Chondrocyte (in vitro differentiated cells): ENCODE measurements around the gene DYDC2. TPM values are rescaled to one million over a fixed set of nuclear protein-coding genes. Genes with fewer than 3 reads are reported as not detected.
"Not testable (repeated sequence)": the region's sequence is repeated elsewhere in the genome, so short reads cannot be mapped to it uniquely, and the experiment has no call there.

ENCODE experiments used
- DNase-seq: peaks from one replicate; pipeline ENCODE4 v3.0.0; 2021; ENCODE audit warnings: mixed read lengths, low spot score
- H3K27ac Mint-ChIP-seq: one replicate; pipeline ENCODE4 v1.8.0; 2021; ENCODE audit warnings: mild to moderate bottlenecking, moderate library complexity, mixed read lengths; ENCODE audit not compliant: unreplicated experiment
- H3K27me3 Mint-ChIP-seq: 2 replicates; pipeline ENCODE4 v1.8.0; 2021; ENCODE audit warnings: low read depth, mixed read lengths
- H3K36me3 Mint-ChIP-seq: 2 replicates; pipeline ENCODE4 v1.8.0; 2021; ENCODE audit warnings: low read depth, mixed read lengths
- H3K4me1 Mint-ChIP-seq: 2 replicates; pipeline ENCODE4 v1.8.0; 2021; ENCODE audit warnings: low read depth, mild to moderate bottlenecking, mixed read lengths
- H3K4me3 Mint-ChIP-seq: one replicate; pipeline ENCODE4 v1.8.0; 2021; ENCODE audit warnings: mild to moderate bottlenecking, moderate library complexity, mixed read lengths; ENCODE audit not compliant: unreplicated experiment
- H3K9me3 Mint-ChIP-seq: 2 replicates; pipeline ENCODE4 v1.8.0; 2021; ENCODE audit warnings: low read depth, mixed read lengths
- CTCF ChIP-seq: fragments of 200-600 bp; sonication (generic); IDR thresholded peaks from 2 replicates; pipeline ENCODE4 v1.5.0; 2021; ENCODE audit warnings: antibody characterized with exemption, mild to moderate bottlenecking, moderate library complexity
- total RNA-seq: library from RNA; stranded (reverse); gene quantifications from 3 replicates; pipeline ENCODE4 v1.2.1, GENCODE V29; 2021

The DYDC2 gene
- total RNA-seq, 1 donor from 2014 or later: not detected

DNA sequence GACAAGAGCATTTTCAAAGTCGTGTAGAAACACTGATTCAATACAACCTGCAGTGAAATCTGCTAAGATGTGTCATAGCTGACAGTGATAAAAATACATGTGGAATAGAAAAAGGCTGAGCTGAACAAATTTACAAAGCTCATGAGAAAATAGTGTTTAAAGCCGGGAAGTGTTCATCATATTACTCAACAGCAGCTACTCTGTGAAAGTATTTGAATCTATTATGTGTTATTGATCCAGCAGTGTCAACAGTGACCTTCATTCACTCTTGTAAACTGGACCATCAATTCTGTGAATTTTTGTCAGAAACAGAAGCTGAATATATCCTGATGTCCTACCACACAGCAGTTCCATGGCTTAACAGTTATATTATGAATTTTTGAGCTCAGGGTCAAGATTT, 11.7 kb upstream of the DYDC2 start:
- H3K27me3 Mint-ChIP-seq: peaks cover 3% of the 10 kb centered on the region
- no peaks in the 10 kb centered on the region for H3K36me3 Mint-ChIP-seq
- no peaks in the 10 kb centered on the region for H3K4me1 Mint-ChIP-seq
- no peak overlapping the region for H3K27ac Mint-ChIP-seq
- no peak for TF ChIP-seq CTCF
- H3K4me3 Mint-ChIP-seq: no peak overlapping the region
- DNase-seq: no peak
- no peaks in the 10 kb centered on the region for H3K9me3 Mint-ChIP-seq

- Mint-ChIP-seq H3K36me3 (no peaks in the 10 kb centered on the region), H3K27ac (no peak overlapping the region), H3K9me3 (no peaks in the 10 kb centered on the region), H3K27me3 (peaks cover 14% of the 10 kb centered on the region), H3K4me3 (no peak overlapping the region), H3K4me1 (no peaks in the 10 kb centered on the region)
- no peak for DNase-seq
- TF ChIP-seq CTCF: no peak
Observed at GRCh38 chr10:80350251-80350650, 6.3 kb upstream of the DYDC2 start.

DNA sequence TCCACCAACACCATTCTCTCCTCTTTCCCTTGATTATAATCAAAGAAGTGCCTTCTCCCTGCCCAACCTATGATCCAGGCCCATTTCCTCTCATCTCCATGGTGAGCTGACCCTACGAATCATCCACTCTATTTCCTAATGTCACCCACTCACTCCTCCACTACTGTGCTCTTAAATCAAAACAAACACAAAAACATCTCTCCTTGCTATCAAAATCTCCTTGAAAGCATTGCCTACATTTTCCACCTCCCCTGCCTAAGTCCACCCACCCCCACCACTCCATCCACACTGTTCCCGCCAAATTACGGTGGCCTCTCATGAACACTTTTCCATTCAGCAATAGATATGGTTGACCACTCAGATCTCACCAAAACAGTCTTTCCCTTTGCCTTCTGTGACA, 5.4 kb upstream of the DYDC2 start:
- Mint-ChIP-seq H3K36me3 (no peaks in the 10 kb centered on the region), H3K27me3 (peaks cover 23% of the 10 kb centered on the region), H3K27ac (no peak overlapping the region), H3K4me3 (no peak overlapping the region), H3K9me3 (no peaks in the 10 kb centered on the region), H3K4me1 (no peaks in the 10 kb centered on the region)
- no peak for TF ChIP-seq CTCF
- no peak for DNase-seq

DNA sequence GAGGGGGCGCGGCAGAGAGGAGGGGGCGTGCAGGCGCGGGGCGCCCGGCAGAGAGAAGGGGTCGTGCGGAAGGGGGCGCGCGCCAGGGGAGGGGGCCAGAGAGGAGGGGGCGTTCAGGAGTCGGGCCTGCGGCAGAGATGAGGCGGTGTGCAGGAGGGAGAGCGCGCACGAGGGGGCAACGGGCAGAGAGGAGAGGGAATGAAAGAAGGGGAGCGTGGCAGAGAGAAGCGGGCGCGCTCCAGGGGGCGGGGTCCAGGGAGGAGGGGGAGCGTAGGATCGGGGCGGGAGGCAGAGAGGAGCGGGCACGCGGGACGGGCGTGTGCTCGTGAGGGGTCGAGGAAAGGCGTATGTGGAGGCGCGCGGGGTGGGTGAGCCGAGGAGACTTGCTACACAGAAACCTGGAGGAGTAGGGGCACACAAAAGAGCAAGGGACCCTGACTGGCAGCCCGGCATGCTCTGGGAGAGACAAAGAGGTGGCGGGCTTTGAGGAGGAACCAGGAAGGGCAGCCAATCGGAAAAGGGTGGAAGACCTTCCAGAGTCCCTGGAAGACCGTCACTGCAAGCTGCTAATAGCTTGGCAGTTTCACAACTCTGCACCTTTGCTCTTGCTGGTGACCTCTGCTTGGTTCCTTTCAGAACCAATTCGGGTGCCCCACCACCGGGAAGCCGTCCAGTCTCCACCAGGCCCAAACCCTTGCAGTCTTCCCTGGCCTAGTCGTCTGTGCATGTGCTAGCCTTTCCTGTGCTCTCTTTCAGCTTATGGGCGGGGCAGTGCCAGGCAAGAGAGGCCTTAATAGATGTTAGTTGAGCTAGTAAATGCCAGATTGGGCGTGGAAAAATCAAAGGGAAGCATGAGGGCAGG, 639 bp downstream of the DYDC2 start:
- Mint-ChIP-seq H3K4me3 (peak overlapping the region; percentile 76), H3K36me3 (no peaks in the 10 kb centered on the region), H3K4me1 (peaks cover 8% of the 10 kb centered on the region), H3K27ac (no peak overlapping the region), H3K9me3 (no peaks in the 10 kb centered on the region), H3K27me3 (peaks cover 23% of the 10 kb centered on the region)
- no peak for DNase-seq
- no peak for TF ChIP-seq CTCF

DNA sequence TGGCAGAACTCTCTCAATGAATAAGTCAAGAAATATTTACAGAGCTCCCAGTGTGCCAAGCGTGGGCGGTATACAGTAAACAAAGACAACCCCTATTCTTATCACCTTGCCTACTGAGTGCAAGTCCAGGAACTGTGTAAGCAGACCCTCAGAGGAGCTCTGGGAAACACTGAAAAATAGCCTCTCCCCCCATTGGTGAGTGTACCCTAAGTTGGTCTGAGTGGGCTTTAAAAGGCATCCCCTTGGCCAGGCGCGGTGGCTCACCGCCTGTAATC, 1.2 kb downstream of the DYDC2 start:
- peaks cover 8% of the 10 kb centered on the region for H3K4me1 Mint-ChIP-seq
- no peak overlapping the region for H3K27ac Mint-ChIP-seq
- TF ChIP-seq CTCF: no peak
- H3K27me3 Mint-ChIP-seq: peaks cover 24% of the 10 kb centered on the region
- no peaks in the 10 kb centered on the region for H3K36me3 Mint-ChIP-seq
- no peaks in the 10 kb centered on the region for H3K9me3 Mint-ChIP-seq
- no peak overlapping the region for H3K4me3 Mint-ChIP-seq
- DNase-seq: no peak

DNA sequence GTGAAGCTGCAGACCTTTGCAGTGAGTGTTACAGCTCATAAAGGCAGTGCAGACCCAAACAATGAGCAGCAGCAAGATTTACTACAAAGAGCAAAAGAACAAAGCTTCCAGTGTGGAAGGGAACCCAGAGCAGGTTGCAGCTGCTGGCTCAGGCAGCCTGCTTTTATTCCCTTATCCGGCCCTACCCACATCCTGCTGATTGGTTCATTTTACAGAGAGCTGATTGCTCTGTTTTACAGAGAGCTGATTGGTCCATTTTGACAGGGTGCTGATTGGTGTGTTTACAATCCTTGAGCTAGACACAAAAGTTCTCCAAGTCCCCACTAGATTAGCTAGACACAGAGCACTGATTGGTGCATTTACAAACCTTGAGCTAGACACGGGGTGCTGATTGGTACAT, 2.3 kb downstream of the DYDC2 start:
- H3K27ac Mint-ChIP-seq, H3K4me3 Mint-ChIP-seq, H3K4me1 Mint-ChIP-seq, H3K36me3 Mint-ChIP-seq, H3K9me3 Mint-ChIP-seq, DNase-seq: not testable (repeated sequence)
- H3K27me3 Mint-ChIP-seq: peaks cover 28% of the 10 kb centered on the region
